Parathyroid adenoma (tissue), 2 donors: Measurements from ENCODE around the gene ANO5.

Experiments
- H2AFZ ChIP-seq: fragments of 300-600 bp; sonication (generic); one replicate; pipeline ENCODE4 v1.7.0; 2017; ENCODE audit warnings: antibody characterized with exemption, mild to moderate bottlenecking
- H3K27ac ChIP-seq: fragments of 300-600 bp; sonication (generic); one replicate; pipeline ENCODE4 v1.7.0; 2017
- H3K27me3 ChIP-seq: fragments of 300-600 bp; sonication (generic); one replicate; pipeline ENCODE4 v1.7.0; 2017; ENCODE audit warnings: low read length; ENCODE audit not compliant: control insufficient read depth, insufficient read depth
- H3K36me3 ChIP-seq: fragments of 300-600 bp; sonication (generic); one replicate; pipeline ENCODE4 v1.7.0; 2017; ENCODE audit warnings: low read length; ENCODE audit not compliant: control insufficient read depth, insufficient read depth
- H3K4me1 ChIP-seq: fragments of 300-600 bp; sonication (generic); one replicate; pipeline ENCODE4 v1.7.0; 2017; ENCODE audit warnings: control low read depth
- H3K4me2 ChIP-seq: fragments of 300-600 bp; sonication (generic); one replicate; pipeline ENCODE4 v1.7.0; 2017; ENCODE audit warnings: low read length
- H3K4me3 ChIP-seq: fragments of 300-600 bp; sonication (generic); one replicate; pipeline ENCODE4 v1.7.0; 2017; ENCODE audit warnings: low read depth, low read length
- H3K79me2 ChIP-seq: fragments of 300-600 bp; sonication (generic); one replicate; pipeline ENCODE4 v1.7.0; 2017; ENCODE audit warnings: control low read depth
- H3K9ac ChIP-seq: fragments of 300-600 bp; sonication (generic); one replicate; pipeline ENCODE4 v1.7.0; 2017; ENCODE audit warnings: mild to moderate bottlenecking
- H3K9me3 ChIP-seq: fragments of 300-600 bp; sonication (generic); one replicate; pipeline ENCODE4 v1.7.0; 2017; ENCODE audit warnings: low read length; ENCODE audit not compliant: control insufficient read depth
- CTCF ChIP-seq: fragments of 300-600 bp; sonication (generic); IDR thresholded peaks from one replicate; pipeline ENCODE4 v1.7.0; 2017; ENCODE audit warnings: antibody characterized with exemption, mild to moderate bottlenecking
- donor health status: primary hyperparathyroidism.

ANO5 gene

GRCh38 chr11:22192642-22193347 is at the start of gene ANO5:
Gene ANO5, plus strand, starts transcription at chr11:22193085. Its CDS starts 408 bp downstream, at chr11:22193493.
- no peaks in the 10 kb centered on the region for H3K9me3 ChIP-seq
- peak within 1 kb of the TSS; percentile 89 for H2AFZ ChIP-seq
- peak within 1 kb of the TSS; percentile 62 for H3K4me3 ChIP-seq
- no peaks in the 10 kb centered on the region for H3K36me3 ChIP-seq
- no peak for TF ChIP-seq CTCF
- H3K27me3 ChIP-seq: no peaks in the 10 kb centered on the region
- no peaks in the 10 kb centered on the region for H3K79me2 ChIP-seq
- H3K4me1 ChIP-seq: peaks cover 2% of the 10 kb centered on the region
- H3K4me2 ChIP-seq: peak within 1 kb of the TSS; percentile 78
- peak within 1 kb of the TSS; percentile 64 for H3K27ac ChIP-seq
- H3K9ac ChIP-seq: no peak within 1 kb of the TSS

- no peak for TF ChIP-seq CTCF
- H2AFZ ChIP-seq: no peak overlapping the region
- H3K4me3 ChIP-seq: no peak overlapping the region
- no peak overlapping the region for H3K27ac ChIP-seq
- H3K79me2 ChIP-seq: no peaks in the 10 kb centered on the region
- no peaks in the 10 kb centered on the region for H3K36me3 ChIP-seq
- no peaks in the 10 kb centered on the region for H3K27me3 ChIP-seq
- no peaks in the 10 kb centered on the region for H3K9me3 ChIP-seq
- no peak overlapping the region for H3K9ac ChIP-seq
- no peak overlapping the region for H3K4me2 ChIP-seq
- H3K4me1 ChIP-seq: no peaks in the 10 kb centered on the region
Measured at GRCh38 chr11:22151649-22152197, 41.2 kb upstream of the ANO5 start.

GRCh38 chr11:22157531-22157930 is 35.4 kb upstream of the ANO5 start:
- Histone ChIP-seq H3K36me3 (no peaks in the 10 kb centered on the region), H3K4me1 (no peaks in the 10 kb centered on the region), H3K79me2 (no peaks in the 10 kb centered on the region), H3K9me3 (no peaks in the 10 kb centered on the region), H3K27ac (no peak overlapping the region), H3K27me3 (no peaks in the 10 kb centered on the region), H3K9ac (no peak overlapping the region), H2AFZ (no peak overlapping the region), H3K4me2 (no peak overlapping the region), H3K4me3 (no peak overlapping the region)
- no peak for TF ChIP-seq CTCF

GRCh38 chr11:22161489-22161888 is 31.4 kb upstream of the ANO5 start:
- no peaks in the 10 kb centered on the region for H3K36me3 ChIP-seq
- H3K9ac ChIP-seq: no peak overlapping the region
- no peaks in the 10 kb centered on the region for H3K9me3 ChIP-seq
- no peaks in the 10 kb centered on the region for H3K27me3 ChIP-seq
- H3K4me3 ChIP-seq: no peak overlapping the region
- no peak overlapping the region for H3K4me2 ChIP-seq
- TF ChIP-seq CTCF: no peak
- H3K27ac ChIP-seq: no peak overlapping the region
- no peak overlapping the region for H2AFZ ChIP-seq
- no peaks in the 10 kb centered on the region for H3K4me1 ChIP-seq
- H3K79me2 ChIP-seq: no peaks in the 10 kb centered on the region

- no peak for TF ChIP-seq CTCF
Measured at GRCh38 chr11:22162756-22163155, 30.1 kb upstream of the ANO5 start.

More at GRCh38 chr11:22162756-22163155, 30.1 kb upstream of the ANO5 start:
- Histone ChIP-seq H3K4me3 (no peak overlapping the region), H2AFZ (no peak overlapping the region), H3K27me3 (no peaks in the 10 kb centered on the region), H3K9me3 (no peaks in the 10 kb centered on the region), H3K27ac (no peak overlapping the region), H3K9ac (no peak overlapping the region), H3K79me2 (no peaks in the 10 kb centered on the region), H3K4me1 (no peaks in the 10 kb centered on the region), H3K4me2 (no peak overlapping the region), H3K36me3 (no peaks in the 10 kb centered on the region)
